Measurements from ENCODE around the gene SORL1.
A peak's percentile ranks its signal among the peaks of the same experiment; 100 is the strongest.

SORL1 gene

DNA sequence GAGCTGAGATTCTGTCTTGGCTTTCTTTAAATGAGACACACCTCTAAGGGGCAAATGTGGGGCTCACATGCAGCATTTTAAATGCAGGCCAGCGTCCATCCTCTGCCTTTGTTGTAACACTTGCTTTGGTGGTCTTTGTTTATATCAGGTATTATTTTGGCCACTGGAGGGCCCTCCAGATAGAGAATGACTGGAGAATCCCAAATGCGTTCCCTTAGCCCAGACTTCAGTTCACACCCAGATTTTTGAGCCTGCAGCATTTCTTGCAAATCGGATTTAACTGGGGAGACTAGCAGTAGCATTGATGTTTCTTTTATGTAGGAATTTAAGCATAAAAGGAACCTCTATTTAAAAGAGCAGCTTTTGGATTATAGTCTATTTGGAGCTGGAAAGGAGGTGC lies 200.9 kb downstream of the SORL1 start:
- no peak for DNase-seq (ENCODE audit: low spot score)
- TF ChIP-seq CTCF (IDR thresholded peaks at IDR 0.05; ENCODE audit: borderline replicate concordance, control extremely low read depth, extremely low read depth, insufficient read depth, missing control alignments) = no peak
- in situ Hi-C loops (cut with MboI; ENCODE audit: low sequenced_read_pairs, unreplicated experiment) = loop anchor here (10.0 kb wide), 2 partner anchors 552 to 862 kb away; no protein-coding TSS in a partner anchor

- DNase-seq (ENCODE audit: low spot score) = no peak
- TF ChIP-seq CTCF (IDR thresholded peaks at IDR 0.05; ENCODE audit: borderline replicate concordance, control extremely low read depth, extremely low read depth, insufficient read depth, missing control alignments) = no peak
- in situ Hi-C loops (cut with MboI; ENCODE audit: low sequenced_read_pairs, unreplicated experiment) = loop anchor here (10.0 kb wide), 2 partner anchors 550 to 860 kb away; no protein-coding TSS in a partner anchor
Measured at GRCh38 chr11:121654259-121654842, 202.2 kb downstream of the SORL1 start.

DNA sequence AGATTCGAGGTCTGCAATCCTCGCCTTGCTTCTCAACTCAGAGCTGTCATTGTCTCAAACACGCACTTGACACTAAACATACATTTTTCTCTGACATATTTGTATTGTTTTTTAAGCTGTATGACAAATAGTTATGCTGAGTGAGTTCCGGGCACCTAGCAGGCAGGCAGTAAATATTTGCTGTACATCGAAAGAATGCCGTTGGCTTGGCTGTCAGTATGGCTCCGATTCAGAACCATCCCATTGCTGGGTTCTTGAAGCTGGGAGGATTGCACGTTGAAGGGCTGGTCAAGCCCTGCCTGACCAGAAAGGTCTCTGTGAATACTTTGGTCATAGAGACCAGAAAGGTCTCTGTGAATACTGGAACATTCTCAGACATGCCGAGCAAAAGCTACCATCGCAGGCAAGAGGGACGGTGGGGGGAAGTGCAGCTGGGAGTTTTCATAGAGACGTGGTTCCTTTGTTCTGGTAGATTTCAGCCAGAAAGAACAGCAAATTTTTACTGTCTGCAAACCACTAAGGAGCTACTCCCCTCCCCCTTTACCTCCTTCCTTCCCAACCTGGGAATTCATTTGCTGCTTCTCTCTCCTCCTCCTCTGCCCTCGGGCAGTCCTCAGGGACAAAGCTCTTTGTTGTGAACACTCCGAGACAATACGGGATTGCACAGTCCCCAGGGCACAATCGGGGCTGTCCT lies 202.9 kb downstream of the SORL1 start:
- peak; percentile 21 for DNase-seq (ENCODE audit: low spot score)
- in situ Hi-C loops (cut with MboI; ENCODE audit: low sequenced_read_pairs, unreplicated experiment) = loop anchor here (10.0 kb wide), 2 partner anchors 550 to 860 kb away; no protein-coding TSS in a partner anchor
- no peak for TF ChIP-seq CTCF (IDR thresholded peaks at IDR 0.05; ENCODE audit: borderline replicate concordance, control extremely low read depth, extremely low read depth, insufficient read depth, missing control alignments)

DNA sequence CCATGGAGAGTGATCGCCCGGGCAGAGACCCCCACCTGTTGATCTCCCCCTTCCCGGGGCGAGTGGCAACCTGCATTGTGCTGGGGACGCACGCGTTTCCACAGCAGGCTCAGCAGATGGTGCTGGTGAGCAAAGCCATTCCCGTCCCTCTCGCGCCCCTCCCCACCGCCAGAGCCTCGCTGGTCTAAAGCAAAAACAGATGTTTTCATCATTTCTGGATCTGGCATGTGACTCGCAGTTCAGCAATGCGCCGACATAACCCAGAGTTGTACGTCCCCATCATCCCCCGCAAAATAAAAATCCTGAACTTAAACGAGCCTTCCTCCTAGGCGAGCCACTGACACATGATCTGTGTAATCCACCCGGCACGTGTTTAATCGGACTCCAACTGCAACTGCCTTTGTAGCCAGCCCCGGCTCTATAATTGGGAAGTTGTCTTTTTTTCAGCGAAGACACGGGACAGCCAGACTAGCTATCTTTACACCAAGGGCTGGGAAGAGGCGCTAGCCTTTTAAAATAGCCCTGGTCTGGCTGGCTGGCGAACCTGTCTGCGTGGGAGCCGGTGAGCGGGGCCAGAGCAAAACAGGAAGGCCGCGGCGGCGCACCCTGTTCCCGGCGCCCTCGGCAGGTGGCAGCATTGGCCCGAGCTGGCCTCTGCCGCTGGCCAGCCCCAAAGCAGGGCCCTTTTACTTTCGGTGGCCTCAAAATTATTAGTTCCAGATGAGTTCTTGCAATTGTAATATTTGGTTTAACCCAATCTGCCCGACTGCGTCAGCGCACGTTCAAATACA lies 203.6 kb downstream of the SORL1 start:
- in situ Hi-C loops (cut with MboI; ENCODE audit: low sequenced_read_pairs, unreplicated experiment) = loop anchor here (10.0 kb wide), 2 partner anchors 549 to 859 kb away; no protein-coding TSS in a partner anchor
- DNase-seq (ENCODE audit: low spot score) = peak; percentile 91
- peak; percentile 95 for TF ChIP-seq CTCF (IDR thresholded peaks at IDR 0.05; ENCODE audit: borderline replicate concordance, control extremely low read depth, extremely low read depth, insufficient read depth, missing control alignments)

GRCh38 chr11:121656328-121657090 lies 204.4 kb downstream of the SORL1 start:
- peak; percentile 18 for DNase-seq (ENCODE audit: low spot score)
- in situ Hi-C loops (cut with MboI; ENCODE audit: low sequenced_read_pairs, unreplicated experiment) = loop anchor here (10.0 kb wide), 2 partner anchors 548 to 858 kb away; no protein-coding TSS in a partner anchor
- no peak for TF ChIP-seq CTCF (IDR thresholded peaks at IDR 0.05; ENCODE audit: borderline replicate concordance, control extremely low read depth, extremely low read depth, insufficient read depth, missing control alignments)

GRCh38 chr11:121657146-121657545 lies 205.0 kb downstream of the SORL1 start:
- no peak for TF ChIP-seq CTCF (IDR thresholded peaks at IDR 0.05; ENCODE audit: borderline replicate concordance, control extremely low read depth, extremely low read depth, insufficient read depth, missing control alignments)
- DNase-seq (ENCODE audit: low spot score) = no peak
- in situ Hi-C loops (cut with MboI; ENCODE audit: low sequenced_read_pairs, unreplicated experiment) = loop anchor here (10.0 kb wide), 2 partner anchors 548 to 858 kb away; no protein-coding TSS in a partner anchor
